ENCODE results near the gene REEP5. TPM values are rescaled to one million over a fixed set of nuclear protein-coding genes. Genes with fewer than 3 reads are reported as not detected.
A peak's percentile ranks its signal among the peaks of the same experiment; 100 is the strongest.

Gene REEP5
- polyA plus RNA-seq, 3 donors: 83.6 to 200 (median 193) TPM

DNA sequence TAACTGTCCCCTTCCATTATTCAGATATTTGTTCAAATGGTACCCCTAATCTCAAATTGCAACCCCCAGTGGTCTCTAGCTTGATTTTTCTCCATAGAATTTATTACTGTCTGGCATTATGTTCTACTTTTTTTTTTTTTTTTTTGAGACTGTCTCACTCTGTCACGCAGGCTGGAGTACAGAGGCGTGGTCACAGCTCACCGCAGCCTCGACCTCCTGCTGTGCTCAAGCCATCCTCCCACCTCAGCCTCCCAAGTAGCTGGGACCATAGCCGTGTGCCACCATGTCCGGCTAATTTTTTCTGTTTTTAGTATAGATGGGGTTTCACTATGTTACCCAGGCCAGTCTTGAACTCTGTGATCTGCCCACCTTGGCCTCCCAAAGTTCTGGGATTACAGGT, 2.0 kb upstream of the REEP5 start:
- peaks cover 70% of the 10 kb centered on the region for H3K4me1 Mint-ChIP-seq
- Histone ChIP-seq H3K36me3 (replicated peaks in 1 of 2; ENCODE audit: control insufficient read depth in 1 of 2, insufficient read depth in 2 of 2, low read length in 2 of 2) (peaks cover 8 to 12% of the 10 kb centered on the region in 2 donors), H3K27ac (ENCODE audit: low read depth in 1 of 2, low read length in 2 of 2) (peak overlapping the region; percentile 37 to 92), H3K4me2 (replicated peaks; ENCODE audit: extremely low read depth, low read length, poor library complexity, severe bottlenecking) (peak overlapping the region; percentile 88), H3K79me2 (ENCODE audit: insufficient read depth, low read length) (peaks cover 32% of the 10 kb centered on the region), H3K4me3 (replicated peaks in 1 of 3; ENCODE audit: low read depth in 2 of 3, low read length in 3 of 3) (peak overlapping the region in 2 of 3 experiments; percentile 24 to 90), H3K9me3 (replicated peaks in 1 of 2; ENCODE audit: control insufficient read depth in 1 of 2, insufficient read depth in 1 of 2, low read length in 2 of 2) (no peaks in the 10 kb centered on the region), H3K4me1 (ENCODE audit: control insufficient read depth in 1 of 2, insufficient read depth in 2 of 2, low read length in 2 of 2) (peaks cover 63 to 81% of the 10 kb centered on the region in 2 donors), H3K27me3 (ENCODE audit: control insufficient read depth in 2 of 2, insufficient read depth in 2 of 2, low read length in 2 of 2) (no peaks in the 10 kb centered on the region), H2AFZ (ENCODE audit: insufficient read depth, low read depth, low read length, poor library complexity, severe bottlenecking) (no peak overlapping the region), H4K20me1 (ENCODE audit: insufficient read depth, low read length) (peaks cover 22% of the 10 kb centered on the region), H3K9ac (ENCODE audit: insufficient read depth, low read length, poor library complexity, severe bottlenecking) (no peak overlapping the region)
- intact Hi-C loops (cut with micrococcal nuclease): loop anchor here (5.0 kb wide), 3 partner anchors 38 to 62 kb away; partner anchors contain the start of genes DCP2 (in 1 of the 2) and SRP19 (in 1 of the 2)
- H3K4me3 Mint-ChIP-seq: peak overlapping the region; percentile 56 to 94
- H3K9me3 Mint-ChIP-seq: peaks cover 0 to 6% (median 0%) of the 10 kb centered on the region in 7 donors
- TF ChIP-seq, protein P1, sequence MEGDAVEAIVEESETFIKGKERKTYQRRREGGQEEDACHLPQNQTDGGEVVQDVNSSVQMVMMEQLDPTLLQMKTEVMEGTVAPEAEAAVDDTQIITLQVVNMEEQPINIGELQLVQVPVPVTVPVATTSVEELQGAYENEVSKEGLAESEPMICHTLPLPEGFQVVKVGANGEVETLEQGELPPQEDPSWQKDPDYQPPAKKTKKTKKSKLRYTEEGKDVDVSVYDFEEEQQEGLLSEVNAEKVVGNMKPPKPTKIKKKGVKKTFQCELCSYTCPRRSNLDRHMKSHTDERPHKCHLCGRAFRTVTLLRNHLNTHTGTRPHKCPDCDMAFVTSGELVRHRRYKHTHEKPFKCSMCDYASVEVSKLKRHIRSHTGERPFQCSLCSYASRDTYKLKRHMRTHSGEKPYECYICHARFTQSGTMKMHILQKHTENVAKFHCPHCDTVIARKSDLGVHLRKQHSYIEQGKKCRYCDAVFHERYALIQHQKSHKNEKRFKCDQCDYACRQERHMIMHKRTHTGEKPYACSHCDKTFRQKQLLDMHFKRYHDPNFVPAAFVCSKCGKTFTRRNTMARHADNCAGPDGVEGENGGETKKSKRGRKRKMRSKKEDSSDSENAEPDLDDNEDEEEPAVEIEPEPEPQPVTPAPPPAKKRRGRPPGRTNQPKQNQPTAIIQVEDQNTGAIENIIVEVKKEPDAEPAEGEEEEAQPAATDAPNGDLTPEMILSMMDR (IDR thresholded peaks at IDR 0.05): no peak
- DNase-seq: no peak
- H3K27me3 Mint-ChIP-seq (ENCODE audit: low read depth in 3 of 3): peaks cover 0 to 2% (median 2%) of the 10 kb centered on the region in 3 donors
- peaks cover 12 to 13% of the 10 kb centered on the region in 2 donors for H3K36me3 Mint-ChIP-seq
- H3K27ac Mint-ChIP-seq: peak overlapping the region; percentile 88 to 96 (median 95)
- no CpG with 5 or more reads among the region's 6 CpGs for WGBS (ENCODE audit: insufficient coverage)

DNA sequence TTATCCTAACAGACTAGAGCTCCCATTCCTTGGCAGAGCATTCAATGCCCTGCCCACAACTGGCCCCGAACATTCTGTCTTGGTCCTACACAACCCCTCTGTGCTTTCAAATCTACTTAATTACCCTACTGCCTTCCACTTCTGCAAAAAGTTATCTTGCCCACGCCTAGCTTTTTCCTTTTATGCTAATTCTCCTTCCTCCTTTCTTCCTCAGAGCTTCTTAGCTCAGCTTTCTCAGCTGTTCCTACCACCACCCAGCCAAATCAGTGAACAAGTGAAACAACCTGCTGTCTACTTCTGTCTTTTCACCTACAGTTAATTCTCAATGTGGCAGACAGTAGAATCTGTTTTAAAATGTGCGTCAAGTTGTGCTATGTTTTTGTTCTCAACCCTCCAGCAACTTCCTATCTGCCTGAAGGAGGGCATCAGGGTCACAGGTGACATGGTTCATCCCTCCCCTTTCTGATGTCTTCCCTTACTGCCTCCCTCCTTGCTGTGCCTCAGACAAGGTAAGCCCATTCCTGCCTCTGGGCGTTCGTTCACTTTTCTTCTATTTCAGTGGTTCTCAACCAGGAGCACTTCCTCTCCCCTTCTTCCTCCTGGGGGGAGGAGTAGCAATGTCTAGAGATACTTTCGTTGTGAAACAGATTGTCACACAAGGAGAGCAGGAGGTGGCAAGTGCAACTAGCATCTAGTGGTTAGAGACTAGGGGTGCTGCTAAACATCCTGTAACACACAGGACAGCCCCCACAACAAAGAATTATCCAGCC, 1.3 kb upstream of the REEP5 start:
- H3K9me3 ChIP-seq (replicated peaks in 1 of 2; ENCODE audit: control insufficient read depth in 1 of 2, insufficient read depth in 1 of 2, low read length in 2 of 2): no peaks in the 10 kb centered on the region
- H3K4me1 Mint-ChIP-seq: peaks cover 70% of the 10 kb centered on the region
- peak overlapping the region; percentile 49 for H2AFZ ChIP-seq (ENCODE audit: insufficient read depth, low read depth, low read length, poor library complexity, severe bottlenecking)
- H3K4me2 ChIP-seq (replicated peaks; ENCODE audit: extremely low read depth, low read length, poor library complexity, severe bottlenecking): peak overlapping the region; percentile 88
- intact Hi-C loops (cut with micrococcal nuclease): loop anchor here (5.0 kb wide), 3 partner anchors 39 to 61 kb away; partner anchors contain the start of genes DCP2 (in 1 of the 2) and SRP19 (in 1 of the 2)
- peaks cover 0 to 5% (median 2%) of the 10 kb centered on the region in 3 donors for H3K27me3 Mint-ChIP-seq (ENCODE audit: low read depth in 3 of 3)
- DNase-seq: peak; percentile 64 to 84 (median 74)
- H3K9me3 Mint-ChIP-seq: peaks cover 0 to 6% (median 0%) of the 10 kb centered on the region in 7 donors
- peaks cover 29% of the 10 kb centered on the region for H4K20me1 ChIP-seq (ENCODE audit: insufficient read depth, low read length)
- peaks cover 39% of the 10 kb centered on the region for H3K79me2 ChIP-seq (ENCODE audit: insufficient read depth, low read length)
- peak overlapping the region; percentile 44 for H3K9ac ChIP-seq (ENCODE audit: insufficient read depth, low read length, poor library complexity, severe bottlenecking)
- H3K27me3 ChIP-seq (ENCODE audit: control insufficient read depth in 2 of 2, insufficient read depth in 2 of 2, low read length in 2 of 2): no peaks in the 10 kb centered on the region
- peak overlapping the region; percentile 16 to 90 (median 24) for H3K4me3 ChIP-seq (replicated peaks in 1 of 3; ENCODE audit: low read depth in 2 of 3, low read length in 3 of 3)
- H3K27ac Mint-ChIP-seq: peak overlapping the region; percentile 88 to 96 (median 95)
- peaks cover 17 to 20% of the 10 kb centered on the region in 2 donors for H3K36me3 Mint-ChIP-seq
- peak overlapping the region; percentile 93 to 94 for H3K4me3 Mint-ChIP-seq
- H3K4me1 ChIP-seq (ENCODE audit: control insufficient read depth in 1 of 2, insufficient read depth in 2 of 2, low read length in 2 of 2): peaks cover 63 to 81% of the 10 kb centered on the region in 2 donors
- H3K27ac ChIP-seq (ENCODE audit: low read depth in 1 of 2, low read length in 2 of 2): peak overlapping the region; percentile 37 to 92
- H3K36me3 ChIP-seq (replicated peaks in 1 of 2; ENCODE audit: control insufficient read depth in 1 of 2, insufficient read depth in 2 of 2, low read length in 2 of 2): peaks cover 15 to 18% of the 10 kb centered on the region in 2 donors
- WGBS (ENCODE audit: insufficient coverage): 0% methylated on average over 3 of the region's 6 CpGs
- TF ChIP-seq, protein P1 (IDR thresholded peaks at IDR 0.05): no peak

Measured in CD14-positive monocyte (primary cell).